Raji (cell line): Measurements from ENCODE around the gene EBF4.

ENCODE experiments used
- POLR2A ChIP-seq: IDR thresholded peaks from 2 replicates; pipeline ENCODE4 v1.6.1; 2011; ENCODE audit warnings: low read depth, low read length, control low read depth; ENCODE audit not compliant: insufficient read depth

The EBF4 gene

GRCh38 chr20:2695206-2695983, 2.8 kb downstream of the EBF4 start:
- no peak for TF ChIP-seq POLR2A

GRCh38 chr20:2696646-2697045, 4.1 kb downstream of the EBF4 start:
- no peak for TF ChIP-seq POLR2A

DNA sequence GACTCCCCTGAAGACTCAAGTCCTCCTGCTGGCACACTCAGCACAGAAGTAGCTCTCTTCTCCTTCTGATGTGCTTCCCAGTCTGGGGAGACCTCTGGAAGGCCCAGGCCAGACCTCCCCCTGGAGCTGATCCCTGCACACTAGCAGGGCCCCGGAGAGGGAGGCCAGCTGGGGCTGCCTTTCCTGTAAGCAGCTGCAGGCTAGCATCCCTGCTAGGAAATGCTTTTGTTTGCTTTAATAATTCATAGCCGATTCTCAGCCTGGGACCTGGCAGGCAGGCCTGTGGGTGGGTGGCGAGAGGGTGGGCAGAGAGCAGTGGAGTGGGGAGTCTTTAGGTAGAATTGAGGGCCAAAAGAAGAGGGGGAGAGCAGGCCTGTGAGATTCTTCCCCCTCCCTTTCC, 5.2 kb downstream of the EBF4 start:
- TF ChIP-seq POLR2A = no peak

- TF ChIP-seq POLR2A = no peak
These were observed 5.7 kb downstream of the EBF4 start for GRCh38 chr20:2698186-2698817.

DNA sequence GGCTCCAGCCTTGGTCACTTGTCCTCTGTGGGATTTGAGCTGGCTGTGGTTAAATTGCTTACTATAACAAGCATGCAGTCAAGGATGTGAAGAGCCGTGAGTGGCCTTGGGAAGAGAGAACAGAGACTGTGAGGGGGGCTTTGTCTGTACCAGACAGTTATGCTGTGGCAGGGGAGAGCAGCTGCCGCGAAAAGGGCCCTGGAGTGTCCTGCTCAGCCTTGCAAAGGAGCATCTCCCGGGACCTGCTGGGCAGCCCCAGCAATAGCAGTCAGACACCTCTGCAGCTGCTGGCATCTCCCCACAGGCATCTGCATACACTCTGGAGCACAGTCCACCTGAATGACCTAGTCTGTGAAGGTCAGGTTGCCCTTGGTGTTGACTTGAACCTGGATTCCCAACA, 6.3 kb downstream of the EBF4 start:
- TF ChIP-seq POLR2A = no peak

DNA sequence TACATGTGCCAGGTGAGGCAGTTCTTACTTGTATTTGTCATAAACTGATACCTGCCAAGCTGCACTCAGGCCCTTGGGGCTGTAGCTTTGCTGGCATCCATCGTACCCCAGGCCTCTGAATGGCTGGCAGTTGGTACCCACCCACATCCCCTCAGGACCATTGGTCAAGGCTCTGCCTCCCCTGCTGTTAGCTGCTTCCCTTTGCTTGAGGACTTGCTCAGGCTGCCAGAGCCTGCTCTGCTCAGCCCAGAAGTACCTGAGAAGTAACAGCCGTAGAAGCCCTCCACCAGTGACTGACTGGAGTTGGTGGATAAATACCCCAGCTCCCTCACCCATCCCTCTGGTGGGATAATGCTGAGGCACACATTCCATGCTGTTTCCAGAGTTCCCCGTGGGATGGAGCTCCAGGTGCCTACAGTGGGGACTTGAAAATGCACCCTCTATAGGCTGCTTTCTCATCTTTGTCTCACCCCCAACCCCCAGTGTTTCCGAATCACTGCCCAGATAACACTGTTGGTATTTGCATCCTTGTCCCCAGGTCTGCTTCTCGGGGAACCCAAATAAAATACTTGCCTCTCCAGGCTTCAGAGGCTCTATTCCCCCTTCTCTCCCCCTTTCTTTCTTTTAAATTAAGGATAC, 7.3 kb downstream of the EBF4 start:
- TF ChIP-seq POLR2A = no peak

DNA sequence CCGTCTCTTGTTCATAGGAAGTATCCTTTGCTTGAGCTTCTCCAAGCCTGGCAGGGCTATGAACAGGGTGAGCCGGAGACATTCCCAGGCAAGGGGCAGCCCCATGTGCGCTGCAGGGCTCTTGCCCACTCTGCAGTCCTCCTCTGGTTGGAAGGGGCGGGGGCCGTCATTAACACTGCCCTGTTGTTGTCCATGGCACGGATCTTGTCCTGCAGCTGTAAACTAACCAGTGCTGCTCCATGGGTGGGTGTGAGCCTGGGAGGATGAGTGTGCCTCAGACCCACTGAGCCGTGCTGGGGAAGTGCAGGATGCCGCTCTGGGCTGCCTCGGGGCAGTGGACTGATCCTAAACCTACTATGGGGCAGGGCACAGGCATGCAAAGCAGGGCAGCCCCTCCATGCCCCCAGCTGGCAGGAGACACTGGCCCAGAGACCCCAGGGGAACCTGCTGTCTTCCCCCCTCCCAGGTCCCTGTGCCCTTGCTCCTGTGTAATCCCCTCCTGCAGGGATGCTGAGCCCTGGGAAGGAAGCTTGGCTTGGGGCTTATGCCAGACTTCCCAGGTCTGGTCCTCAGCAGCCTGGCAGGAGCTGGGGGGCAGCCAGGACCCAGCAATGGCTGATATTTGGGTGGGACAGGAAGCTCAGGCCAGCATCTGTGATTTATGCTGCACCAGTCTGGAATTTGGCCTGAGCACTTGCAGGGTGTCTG, 8.5 kb downstream of the EBF4 start:
- TF ChIP-seq POLR2A = no peak

DNA sequence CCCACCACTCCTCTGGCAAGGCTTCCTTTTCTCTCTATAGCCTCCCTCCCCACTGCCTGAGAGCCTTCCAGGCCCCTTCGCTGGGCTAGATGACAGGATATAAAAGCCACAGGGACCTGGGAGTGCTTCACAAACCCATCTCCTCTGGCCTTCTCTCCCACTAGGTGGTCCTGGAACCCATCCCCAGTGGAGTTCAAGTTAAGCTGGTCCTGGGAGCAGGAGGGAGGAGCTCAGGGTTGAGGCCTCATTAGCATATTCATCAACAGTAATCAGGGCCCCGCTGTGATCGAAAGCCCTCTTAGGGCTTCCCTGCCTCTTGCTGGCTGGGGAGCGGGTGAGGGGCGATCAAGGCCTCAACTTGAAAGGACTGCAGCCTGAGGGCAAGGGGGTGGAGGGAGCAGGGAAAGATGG, 9.1 kb downstream of the EBF4 start:
- no peak for TF ChIP-seq POLR2A

GRCh38 chr20:2703716-2704475, 11.3 kb downstream of the EBF4 start:
- no peak for TF ChIP-seq POLR2A

DNA sequence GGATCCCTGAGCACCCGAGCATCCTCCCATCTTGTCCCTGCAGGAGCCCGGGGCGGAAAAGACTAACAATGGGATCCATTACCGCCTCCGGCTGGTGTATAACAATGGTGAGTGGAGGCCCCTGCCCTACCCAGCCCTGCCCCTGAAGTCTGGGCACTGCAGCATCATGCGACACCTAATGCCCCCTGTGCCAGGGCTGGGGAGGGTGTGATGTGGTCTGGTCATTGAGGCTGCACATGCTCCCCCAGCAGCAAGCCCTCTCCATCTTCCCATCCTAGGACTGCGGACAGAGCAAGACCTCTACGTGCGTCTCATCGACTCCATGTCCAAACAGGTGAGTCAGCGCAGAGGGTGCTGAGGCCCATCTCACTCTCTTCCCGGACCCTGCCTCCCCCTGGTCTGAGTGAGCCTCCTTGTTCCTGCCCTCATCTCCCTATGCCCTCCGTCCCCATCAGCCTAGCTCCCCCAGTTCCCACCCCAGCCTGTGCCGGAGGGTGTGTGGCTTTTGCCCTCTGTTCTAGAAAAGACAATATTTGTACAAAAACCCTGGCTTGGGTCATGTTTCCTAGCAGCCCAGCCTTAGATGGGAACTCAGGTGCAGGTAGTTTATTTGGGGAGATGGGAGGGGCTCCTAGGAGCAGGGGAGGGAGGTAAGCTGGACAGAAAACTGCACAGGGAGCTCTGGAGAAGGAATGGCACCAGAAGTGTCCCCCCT, 13.5 kb downstream of the EBF4 start:
- TF ChIP-seq POLR2A = no peak

DNA sequence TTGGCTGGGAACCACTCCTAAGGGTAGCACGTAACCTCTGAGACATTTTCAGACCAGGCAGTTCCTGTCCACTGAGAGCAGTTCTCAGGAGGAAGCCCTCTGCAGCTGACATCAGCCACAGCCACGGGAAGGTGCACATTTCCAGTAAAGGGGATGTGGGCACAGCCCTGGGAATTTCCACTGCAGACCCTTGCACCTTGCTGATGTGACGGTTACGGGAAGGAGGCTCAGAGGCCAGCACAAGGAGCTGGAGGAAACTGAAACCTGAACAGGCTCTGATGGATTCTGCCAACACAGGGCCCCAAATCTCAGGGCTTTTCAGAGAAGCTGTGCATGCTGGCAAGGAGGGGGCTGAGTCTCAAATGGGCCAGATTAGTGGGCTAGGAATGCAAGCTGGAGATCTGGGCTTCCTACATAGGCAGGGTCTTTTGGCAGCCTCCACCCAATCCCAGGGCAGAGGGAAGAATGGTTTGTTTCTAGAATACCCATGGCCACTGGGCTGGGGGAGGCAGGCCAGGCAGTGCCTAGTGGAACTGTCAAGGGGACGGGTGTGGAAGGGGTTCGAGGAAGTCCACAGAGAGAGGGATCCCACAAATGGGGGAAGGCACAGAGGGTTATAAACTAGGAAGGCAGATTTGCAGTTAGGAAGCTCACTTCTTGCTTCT, 14.2 kb downstream of the EBF4 start:
- TF ChIP-seq POLR2A = no peak

DNA sequence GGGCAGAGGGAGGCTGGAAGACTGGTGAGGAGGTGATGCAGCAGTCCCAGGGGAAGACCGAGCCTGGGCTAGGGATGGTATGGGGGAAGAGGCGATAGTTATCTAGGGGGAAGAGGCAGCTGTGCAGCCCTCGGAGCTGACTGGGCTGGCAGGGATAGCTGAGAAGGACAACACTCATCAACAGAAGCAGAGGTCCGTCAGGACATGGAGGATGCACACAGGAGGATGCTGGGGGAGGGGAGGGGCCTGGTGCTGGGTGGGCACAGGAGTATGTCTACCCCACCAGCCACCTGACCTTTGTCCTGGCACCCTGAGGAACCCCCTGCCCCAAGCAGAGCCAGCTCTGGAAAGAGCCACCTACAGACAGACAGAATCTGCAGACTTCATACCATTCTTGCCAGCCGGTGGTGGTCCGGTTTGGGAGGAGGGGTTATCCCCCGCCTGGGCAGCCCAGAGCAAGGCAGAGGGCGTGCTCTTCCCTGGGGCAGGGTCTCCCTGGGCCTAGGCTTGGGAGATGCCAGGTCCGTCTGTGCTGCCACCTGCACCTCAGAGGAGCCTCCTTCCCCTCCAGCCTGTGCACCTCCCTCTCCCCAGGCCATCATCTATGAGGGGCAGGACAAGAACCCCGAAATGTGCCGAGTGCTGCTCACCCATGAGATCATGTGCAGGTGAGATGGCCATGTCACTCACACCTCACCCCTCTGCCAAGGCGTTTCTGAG, 14.9 kb downstream of the EBF4 start:
- no peak for TF ChIP-seq POLR2A

DNA sequence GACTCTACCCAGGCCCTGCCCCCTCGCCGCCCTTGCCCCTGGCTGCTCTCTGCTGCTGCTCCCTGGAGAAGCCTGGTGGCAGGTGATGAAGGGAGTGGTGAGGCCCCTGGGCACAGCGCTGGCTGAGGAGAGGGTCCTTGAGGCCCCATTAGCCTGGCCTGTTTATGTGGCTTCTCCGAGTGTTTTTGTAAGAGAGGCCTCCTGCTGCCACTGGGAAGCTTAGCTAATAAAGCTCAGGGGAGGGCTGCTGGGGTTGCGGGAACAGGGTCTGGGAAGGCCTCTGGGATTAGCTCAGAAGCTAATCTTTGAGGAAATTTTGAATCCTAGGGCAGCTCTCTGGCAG, 15.5 kb downstream of the EBF4 start:
- no peak for TF ChIP-seq POLR2A
